Esophagus (tissue), 2 donors: Measurements from ENCODE around the gene PRCC. TPM values are rescaled to one million over a fixed set of nuclear protein-coding genes. Genes with fewer than 3 reads are reported as not detected.

Source experiments
- H3K27ac ChIP-seq, 2 donors: one replicate each; pipeline ENCODE4 v1.5.1; 2013; ENCODE audit warnings: low read depth in 2 of 2, mild to moderate bottlenecking in 2 of 2, inconsistent platforms in 1 of 2, low read length in 1 of 2, moderate library complexity in 1 of 2
- H3K27me3 ChIP-seq, 2 donors: one replicate each; pipeline ENCODE4 v1.6.1; 2013; ENCODE audit warnings: low read length in 2 of 2, control low read depth in 1 of 2, mild to moderate bottlenecking in 1 of 2; ENCODE audit not compliant: insufficient read depth in 2 of 2, control insufficient read depth in 1 of 2
- H3K36me3 ChIP-seq, 2 donors: one replicate each; pipeline ENCODE4 v1.6.1; 2013; ENCODE audit warnings: low read length in 1 of 2; ENCODE audit not compliant: control insufficient read depth in 2 of 2, insufficient read depth in 2 of 2
- H3K4me1 ChIP-seq, 2 donors: one replicate each; pipeline ENCODE4 v1.6.1; 2013; ENCODE audit warnings: low read length in 1 of 2; ENCODE audit not compliant: control insufficient read depth in 2 of 2, insufficient read depth in 2 of 2
- H3K4me3 ChIP-seq, 2 donors: one replicate each; pipeline ENCODE4 v1.5.1; 2013; ENCODE audit warnings: low read length in 2 of 2, mild to moderate bottlenecking in 2 of 2, low read depth in 1 of 2, moderate library complexity in 1 of 2
- H3K9me3 ChIP-seq, 2 donors: one replicate each; pipeline ENCODE4 v1.6.1; 2013; ENCODE audit warnings: mild to moderate bottlenecking in 2 of 2, low read depth in 1 of 2, low read length in 1 of 2, moderate library complexity in 1 of 2; ENCODE audit not compliant: control insufficient read depth in 2 of 2, insufficient read depth in 1 of 2
- WGBS, 2 donors: extraction: QIAGEN DNeasy Blood & Tissue Kit; methylation state at CpG; one replicate each; pipeline ENCODE4 v1.1.7; 2013; 5-methylcytosine and 5-hydroxymethylcytosine counted together
- polyA plus RNA-seq, 2 donors: library from polyadenylated mRNA; stranded (reverse); fragments of 200-250 nt; gene quantifications; one replicate each; pipeline ENCODE4 v1.2.3, GENCODE V29; 2013
- donor health status: healthy with polysubstance abuse.
- donor health status: Bipolar disorder and iron deficiency.

The PRCC gene
- polyA plus RNA-seq, 2 donors = 36.6 to 41.8 TPM

- no peak overlapping the region for H3K27ac ChIP-seq
- H3K36me3 ChIP-seq = no peaks in the 10 kb centered on the region
- H3K9me3 ChIP-seq = no peaks in the 10 kb centered on the region
- H3K4me1 ChIP-seq = peaks cover 5 to 8% of the 10 kb centered on the region in 2 donors
- no peak overlapping the region for H3K4me3 ChIP-seq
- H3K27me3 ChIP-seq = peaks cover 0 to 4% of the 10 kb centered on the region in 2 donors
- 14% methylated on average over 61 to 69 of the region's 69 CpGs for WGBS, 2 donors
Measured at GRCh38 chr1:156845055-156845952, 78.0 kb downstream of the PRCC start.

GRCh38 chr1:156845953-156846545, 78.7 kb downstream of the PRCC start:
- no peak overlapping the region for H3K4me3 ChIP-seq
- peaks cover 5 to 8% of the 10 kb centered on the region in 2 donors for H3K4me1 ChIP-seq
- peaks cover 0 to 4% of the 10 kb centered on the region in 2 donors for H3K27me3 ChIP-seq
- 60% methylated on average over 18 of the region's 18 CpGs for WGBS, 2 donors
- H3K36me3 ChIP-seq = no peaks in the 10 kb centered on the region
- no peak overlapping the region for H3K27ac ChIP-seq
- H3K9me3 ChIP-seq = no peaks in the 10 kb centered on the region

- WGBS, 2 donors = 92 to 94% methylated on average over 5 of the region's 5 CpGs
- Histone ChIP-seq H3K36me3 (no peaks in the 10 kb centered on the region), H3K9me3 (no peaks in the 10 kb centered on the region), H3K27me3 (peaks cover 0 to 4% of the 10 kb centered on the region in 2 donors), H3K4me3 (no peak overlapping the region), H3K27ac (no peak overlapping the region), H3K4me1 (peaks cover 5 to 8% of the 10 kb centered on the region in 2 donors)
Measured at GRCh38 chr1:156846643-156847042, 79.3 kb downstream of the PRCC start.

GRCh38 chr1:156847591-156848460, 80.5 kb downstream of the PRCC start:
- WGBS, 2 donors = 81 to 82% methylated on average over 7 of the region's 7 CpGs
- H3K36me3 ChIP-seq = no peaks in the 10 kb centered on the region
- H3K27me3 ChIP-seq = peaks cover 0 to 4% of the 10 kb centered on the region in 2 donors
- peaks cover 9 to 13% of the 10 kb centered on the region in 2 donors for H3K4me1 ChIP-seq
- H3K27ac ChIP-seq = no peak overlapping the region
- no peaks in the 10 kb centered on the region for H3K9me3 ChIP-seq
- no peak overlapping the region for H3K4me3 ChIP-seq

- Histone ChIP-seq H3K27ac (no peak overlapping the region), H3K9me3 (peaks cover 0 to under 1% of the 10 kb centered on the region in 2 donors), H3K4me1 (peaks cover 9 to 13% of the 10 kb centered on the region in 2 donors), H3K4me3 (no peak overlapping the region), H3K27me3 (peaks cover 0 to 4% of the 10 kb centered on the region in 2 donors), H3K36me3 (no peaks in the 10 kb centered on the region)
- WGBS, 2 donors = 12 to 14% methylated on average over 36 of the region's 36 CpGs
Measured at GRCh38 chr1:156848461-156849150, 81.3 kb downstream of the PRCC start.

GRCh38 chr1:156849151-156849496, 81.8 kb downstream of the PRCC start:
- peaks cover 0 to 4% of the 10 kb centered on the region in 2 donors for H3K9me3 ChIP-seq
- H3K36me3 ChIP-seq = no peaks in the 10 kb centered on the region
- H3K27me3 ChIP-seq = peaks cover 0 to 4% of the 10 kb centered on the region in 2 donors
- H3K27ac ChIP-seq = no peak overlapping the region
- H3K4me1 ChIP-seq = peaks cover 9 to 13% of the 10 kb centered on the region in 2 donors
- 39 to 40% methylated on average over 23 of the region's 23 CpGs for WGBS, 2 donors
- no peak overlapping the region for H3K4me3 ChIP-seq

Other genes starting within 250 kb of the PRCC start
- gene IQGAP3, start 195.0 kb upstream of the PRCC start, polyA plus RNA-seq = 1 to 10 TPM; 3.8 to 7.8 TPM
- under 1 TPM in 1 of 2 donors, not detected in 1; 0.08 TPM for gene TTC24, start 187.8 kb upstream of the PRCC start, polyA plus RNA-seq
- 10 to 100 TPM; 29.9 to 70.9 TPM for gene NAXE, start 175.8 kb upstream of the PRCC start, polyA plus RNA-seq
- gene GPATCH4, start 166.1 kb upstream of the PRCC start, polyA plus RNA-seq = 10 to 100 TPM; 14.3 to 20.8 TPM
- under 1 TPM; 0.14 to 0.28 TPM for gene HAPLN2, start 148.1 kb upstream of the PRCC start, polyA plus RNA-seq
- under 1 TPM; 0.01 to 0.04 TPM for gene BCAN, start 125.4 kb upstream of the PRCC start, polyA plus RNA-seq
- 1 to 10 TPM; 2.4 to 3.0 TPM for gene NES, start 90.1 kb upstream of the PRCC start, polyA plus RNA-seq
- 1,000 to 10,000 TPM; 1,310 to 1,799 TPM for gene CRABP2, start 62.0 kb upstream of the PRCC start, polyA plus RNA-seq
- 10 to 100 TPM; 18.5 to 38.3 TPM for gene METTL25B, start 39.1 kb upstream of the PRCC start, polyA plus RNA-seq
- gene ISG20L2, start 38.8 kb upstream of the PRCC start, polyA plus RNA-seq = 10 to 100 TPM in 1 of 2 donors, 1 to 10 TPM in 1; 8.5 to 16.5 TPM
- 10 to 100 TPM; 79.3 to 81.0 TPM for gene MRPL24, start 26.4 kb upstream of the PRCC start, polyA plus RNA-seq
- 100 to 1,000 TPM in 1 of 2 donors, 10 to 100 TPM in 1; 88.6 to 150 TPM for gene HDGF, start 15.9 kb upstream of the PRCC start, polyA plus RNA-seq
- under 1 TPM; 0.90 to 1.00 TPM for gene SH2D2A, start 49.3 kb downstream of the PRCC start, polyA plus RNA-seq
- gene INSRR, start 91.6 kb downstream of the PRCC start, polyA plus RNA-seq = under 1 TPM in 1 of 2 donors, not detected in 1; 0.01 TPM
- gene NTRK1, start 93.3 kb downstream of the PRCC start, polyA plus RNA-seq = under 1 TPM; 0.06 to 0.08 TPM
- gene PEAR1, start 126.2 kb downstream of the PRCC start, polyA plus RNA-seq = 1 to 10 TPM; 1.5 to 1.7 TPM
- under 1 TPM in 1 of 2 donors, not detected in 1; 0.04 TPM for gene LRRC71, start 153.1 kb downstream of the PRCC start, polyA plus RNA-seq